PC-3 (cell line): ENCODE measurements around the gene GINS1. TPM values are rescaled to one million over a fixed set of nuclear protein-coding genes. Genes with fewer than 3 reads are reported as not detected.

Experiments
- ATAC-seq: fragments of 200-7000 bp; cut with Tn5 transposase; 2 replicates; pipeline ENCODE4 v1.9.1; 2020; ENCODE audit warnings: mild to moderate bottlenecking, moderate library complexity
- BruUV-seq: library from RNA; stranded (reverse); fragments of 400-500 nt; replicated peaks from 2 replicates; lab custom pipeline; 2021; lab: Mats Ljungman, UMichigan
- CTCF ChIA-PET: fragments of 300-600 bp; sonication (Branson Sonifier 250); formaldehyde crosslinking; loops from one replicate; lab custom pipeline; 2022; ENCODE audit warnings: antibody characterized with exemption; lab: Charles Lee
- POLR2A ChIA-PET: fragments of 300-600 bp; sonication (Branson Sonifier 250); formaldehyde crosslinking; loops from one replicate; lab custom pipeline; 2022; ENCODE audit warnings: antibody characterized with exemption; ENCODE audit not compliant: unreplicated experiment; lab: Charles Lee
- DNase-seq: peaks from one replicate; pipeline ENCODE4 v3.0.0-alpha.2; 2015
- H2AFZ ChIP-seq: fragments of 300-600 bp; sonication (generic); 2 replicates; pipeline ENCODE4 v1.6.0; 2016; ENCODE audit warnings: antibody characterized with exemption, low read length
- H3F3A ChIP-seq: fragments of 300-600 bp; sonication (generic); one replicate; pipeline ENCODE4 v1.6.0; 2017; ENCODE audit warnings: antibody characterized with exemption, low read length, control low read depth, mild to moderate bottlenecking; ENCODE audit not compliant: unreplicated experiment
- H3K27ac ChIP-seq: fragments of 300-600 bp; sonication (generic); 2 replicates; pipeline ENCODE4 v1.5.1; 2016; ENCODE audit warnings: mild to moderate bottlenecking, low read length
- H3K27me3 ChIP-seq: fragments of 300-600 bp; sonication (generic); 2 replicates; pipeline ENCODE4 v1.6.1; 2016; ENCODE audit warnings: low read length, mixed read lengths
- H3K36me3 ChIP-seq: fragments of 300-600 bp; sonication (generic); 2 replicates; pipeline ENCODE4 v1.6.1; 2016; ENCODE audit warnings: low read depth, mixed run types, low read length, mixed read lengths
- H3K4me1 ChIP-seq: fragments of 300-600 bp; sonication (generic); 2 replicates; pipeline ENCODE4 v1.5.1; 2016; ENCODE audit warnings: low read length; ENCODE audit not compliant: insufficient read depth
- H3K4me2 ChIP-seq: fragments of 300-600 bp; sonication (generic); 2 replicates; pipeline ENCODE4 v1.6.0; 2016; ENCODE audit warnings: low read length
- H3K4me3 ChIP-seq: fragments of 300-600 bp; sonication (generic); 2 replicates; pipeline ENCODE4 v1.5.1; 2016; ENCODE audit warnings: mild to moderate bottlenecking, low read length, mixed read lengths
- H3K79me2 ChIP-seq: fragments of 300-600 bp; sonication (generic); 2 replicates; pipeline ENCODE4 v1.6.1; 2017; ENCODE audit warnings: low read length, mixed read lengths
- H3K9ac ChIP-seq: fragments of 300-600 bp; sonication (generic); 2 replicates; pipeline ENCODE4 v1.6.0; 2016; ENCODE audit warnings: mild to moderate bottlenecking, low read length
- H3K9me2 ChIP-seq: fragments of 300-600 bp; sonication (generic); replicated peaks from 2 replicates; pipeline ENCODE4 v1.6.1; 2016; ENCODE audit warnings: mixed run types, low read length, mixed read lengths
- H3K9me3 ChIP-seq: fragments of 300-600 bp; sonication (generic); 2 replicates; pipeline ENCODE4 v1.6.1; 2016; ENCODE audit warnings: low read length, mixed read lengths
- H4K20me1 ChIP-seq: fragments of 300-600 bp; sonication (generic); 2 replicates; pipeline ENCODE4 v1.6.1; 2016; ENCODE audit warnings: low read length, mixed read lengths
- CTCF ChIP-seq: fragments of 300-600 bp; sonication (generic); conservative IDR thresholded peaks from 2 replicates; pipeline ENCODE4 v1.5.1; 2017; ENCODE audit warnings: antibody characterized with exemption, low read depth, mild to moderate bottlenecking, low read length
- EZH2 ChIP-seq: fragments of 300-600 bp; sonication (generic); IDR thresholded peaks from one replicate; pipeline ENCODE4 v1.6.1; 2017; ENCODE audit warnings: antibody characterized with exemption, mild to moderate bottlenecking, low read length; ENCODE audit not compliant: unreplicated experiment
- EZH2phosphoT487 ChIP-seq: fragments of 300-600 bp; sonication (generic); IDR thresholded peaks from 2 replicates; pipeline ENCODE4 v1.6.1; 2018; ENCODE audit warnings: mild to moderate bottlenecking, antibody characterized with exemption, low read length, borderline replicate concordance
- intact Hi-C: fragments of 100-400 bp; cut with micrococcal nuclease; formaldehyde crosslinking; loops from 2 replicates; pipeline ENCODE4 v1.9.0; 2023
- total RNA-seq: library from RNA; depleted of rRNA; stranded (reverse); fragments of >200 nt; gene quantifications from 2 replicates; pipeline ENCODE4 v1.2.3, GENCODE V29; 2014

Gene GINS1
- total RNA-seq, 1 experiment from 2014 or later = 28.1 TPM

- no peaks in the 10 kb centered on the region; the same call in 1 of the 2 replicates for H4K20me1 ChIP-seq
- ChIA-PET CTCF (no interaction called here), POLR2A (interaction anchor here (0.6 kb wide), 1 partner anchor 156 kb away, joined by 19 read pairs; no protein-coding TSS in a partner anchor)
- no TSS peak for BruUV-seq
- no peak overlapping the region for H3K4me3 ChIP-seq
- H3K27me3 ChIP-seq = no peaks in the 10 kb centered on the region
- H3K36me3 ChIP-seq = peaks cover 5% of the 10 kb centered on the region; the same call in 1 of the 2 replicates
- peaks cover 82% of the 10 kb centered on the region for H3K79me2 ChIP-seq
- no peak overlapping the region for H2AFZ ChIP-seq
- ATAC-seq (no peak), DNase-seq (no peak)
- H3K27ac ChIP-seq = no peak overlapping the region
- H3K9ac ChIP-seq = no peak overlapping the region
- no peaks in the 10 kb centered on the region for H3K9me2 ChIP-seq
- intact Hi-C loops = no loop called here
- TF ChIP-seq CTCF = no peak
- no peak for TF ChIP-seq EZH2
- TF ChIP-seq EZH2phosphoT487 = no peak
- H3K9me3 ChIP-seq = no peaks in the 10 kb centered on the region
- no peaks in the 10 kb centered on the region for H3K4me1 ChIP-seq
- H3K4me2 ChIP-seq = no peak overlapping the region
- H3F3A ChIP-seq = no peaks in the 10 kb centered on the region
Measured at GRCh38 chr20:25378884-25379733, 28.4 kb upstream of the GINS1 start.

- no peaks in the 10 kb centered on the region for H3K27me3 ChIP-seq
- peaks cover 6% of the 10 kb centered on the region; the same call in 1 of the 2 replicates for H3K4me1 ChIP-seq
- DNase-seq = no peak
- CTCF ChIA-PET = no interaction called here
- no peak for ATAC-seq
- no peak overlapping the region for H2AFZ ChIP-seq
- H3F3A ChIP-seq = no peaks in the 10 kb centered on the region
- peaks cover 86% of the 10 kb centered on the region for H3K79me2 ChIP-seq
- H3K4me3 ChIP-seq = no peak overlapping the region
- H3K36me3 ChIP-seq = peaks cover 5% of the 10 kb centered on the region; the same call in 1 of the 2 replicates
- POLR2A ChIA-PET = interaction anchor here (0.6 kb wide), 1 partner anchor 71 kb away, joined by 8 read pairs; no protein-coding TSS in a partner anchor
- H3K4me2 ChIP-seq = no peak overlapping the region
- no peaks in the 10 kb centered on the region for H3K9me2 ChIP-seq
- no peak overlapping the region for H3K27ac ChIP-seq
- intact Hi-C loops = no loop called here
- no TSS peak for BruUV-seq
- no peaks in the 10 kb centered on the region; the same call in 1 of the 2 replicates for H4K20me1 ChIP-seq
- no peak for TF ChIP-seq CTCF
- no peak for TF ChIP-seq EZH2
- no peak for TF ChIP-seq EZH2phosphoT487
- no peaks in the 10 kb centered on the region for H3K9me3 ChIP-seq
- H3K9ac ChIP-seq = no peak overlapping the region
Measured at GRCh38 chr20:25380945-25381614, 26.4 kb upstream of the GINS1 start.
